NB4 (cell line): ENCODE measurements around the gene PPIL6.

Experiments used
- MAX ChIP-seq: IDR thresholded peaks from 2 replicates; pipeline ENCODE4 v1.6.1; 2011; ENCODE audit warnings: low read depth, low read length
- MYC ChIP-seq: IDR thresholded peaks from 2 replicates; pipeline ENCODE4 v1.6.1; 2011; ENCODE audit warnings: low read depth, low read length
- POLR2A ChIP-seq: IDR thresholded peaks from 2 replicates; pipeline ENCODE4 v1.6.1; 2011; ENCODE audit warnings: mild to moderate bottlenecking; ENCODE audit not compliant: insufficient read length; ENCODE audit errors: extremely low read depth
- TF ChIP-seq, protein P1 (sequence below): IDR thresholded peaks from one replicate; pipeline ENCODE4 v1.5.1; 2012; ENCODE audit warnings: low read depth, low read length

DNA sequence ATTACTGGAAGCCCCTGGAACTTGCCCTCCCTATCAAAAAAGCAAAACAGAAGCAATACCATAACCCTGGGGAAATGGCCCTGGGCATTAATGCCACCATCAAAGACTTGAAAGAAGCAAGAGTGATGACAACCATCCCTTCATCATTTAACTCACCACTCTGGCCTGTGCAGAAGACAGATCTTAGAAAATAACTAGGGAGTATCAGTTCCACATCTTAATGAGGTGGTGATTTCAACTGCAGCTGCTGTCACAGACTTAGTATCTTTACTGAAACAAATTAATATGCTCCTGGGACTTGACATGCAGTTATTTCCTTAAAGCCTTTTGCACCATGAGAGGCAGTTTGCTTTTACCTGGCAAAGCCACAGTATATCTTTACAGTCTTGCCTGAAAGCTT lies 82.2 kb downstream of the PPIL6 start:
- TF ChIP-seq, protein P1, sequence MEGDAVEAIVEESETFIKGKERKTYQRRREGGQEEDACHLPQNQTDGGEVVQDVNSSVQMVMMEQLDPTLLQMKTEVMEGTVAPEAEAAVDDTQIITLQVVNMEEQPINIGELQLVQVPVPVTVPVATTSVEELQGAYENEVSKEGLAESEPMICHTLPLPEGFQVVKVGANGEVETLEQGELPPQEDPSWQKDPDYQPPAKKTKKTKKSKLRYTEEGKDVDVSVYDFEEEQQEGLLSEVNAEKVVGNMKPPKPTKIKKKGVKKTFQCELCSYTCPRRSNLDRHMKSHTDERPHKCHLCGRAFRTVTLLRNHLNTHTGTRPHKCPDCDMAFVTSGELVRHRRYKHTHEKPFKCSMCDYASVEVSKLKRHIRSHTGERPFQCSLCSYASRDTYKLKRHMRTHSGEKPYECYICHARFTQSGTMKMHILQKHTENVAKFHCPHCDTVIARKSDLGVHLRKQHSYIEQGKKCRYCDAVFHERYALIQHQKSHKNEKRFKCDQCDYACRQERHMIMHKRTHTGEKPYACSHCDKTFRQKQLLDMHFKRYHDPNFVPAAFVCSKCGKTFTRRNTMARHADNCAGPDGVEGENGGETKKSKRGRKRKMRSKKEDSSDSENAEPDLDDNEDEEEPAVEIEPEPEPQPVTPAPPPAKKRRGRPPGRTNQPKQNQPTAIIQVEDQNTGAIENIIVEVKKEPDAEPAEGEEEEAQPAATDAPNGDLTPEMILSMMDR, result no peak
- TF ChIP-seq POLR2A (no peak), MYC (no peak), MAX (no peak)
